GM21526 (cell line): Measurements from ENCODE around the gene RGS19.

Source experiments
- ATAC-seq: cut with Tn5 transposase; IDR thresholded peaks from one replicate; pipeline ENCODE4 v1.9.1; 2021; ENCODE audit warnings: moderate library complexity; ENCODE audit not compliant: unreplicated experiment, low FRiP score

RGS19 gene

GRCh38 chr20:64050261-64051032 is 28.9 kb downstream of the RGS19 start:
- ATAC-seq, result no peak

- no peak for ATAC-seq
Observed at GRCh38 chr20:64049878-64050260, 29.4 kb downstream of the RGS19 start.

GRCh38 chr20:64049060-64049877 is 30.0 kb downstream of the RGS19 start, which contains the start of gene SOX18:
Gene SOX18 (minus strand): TSS chr20:64049639. CDS start chr20:64049516, 123 bp downstream.
- ATAC-seq, result no peak

- ATAC-seq, result no peak
Observed at GRCh38 chr20:64048402-64049044, 30.8 kb downstream of the RGS19 start.

GRCh38 chr20:64047968-64048401 is 31.3 kb downstream of the RGS19 start:
- ATAC-seq, result no peak

GRCh38 chr20:64047046-64047389 is 32.3 kb downstream of the RGS19 start:
- ATAC-seq, result no peak

GRCh38 chr20:64045346-64046011 is 33.8 kb downstream of the RGS19 start:
- no peak for ATAC-seq

GRCh38 chr20:64044484-64045247 is 34.7 kb downstream of the RGS19 start:
- no peak for ATAC-seq

GRCh38 chr20:64043768-64044167 is 35.5 kb downstream of the RGS19 start:
- ATAC-seq, result no peak

GRCh38 chr20:64042054-64042781 is 37.1 kb downstream of the RGS19 start:
- ATAC-seq, result no peak

GRCh38 chr20:64041781-64042053 is 37.6 kb downstream of the RGS19 start:
- ATAC-seq, result no peak

- no peak for ATAC-seq
Observed at GRCh38 chr20:64041040-64041780, 38.1 kb downstream of the RGS19 start.

GRCh38 chr20:64040231-64041039 is 38.9 kb downstream of the RGS19 start:
- ATAC-seq, result no peak

- ATAC-seq, result no peak
Observed at GRCh38 chr20:64039293-64040160, 39.8 kb downstream of the RGS19 start.

- ATAC-seq, result peak; percentile 37
Observed at GRCh38 chr20:64038565-64039292, 40.6 kb downstream of the RGS19 start.

GRCh38 chr20:64038224-64038564 is 41.1 kb downstream of the RGS19 start:
- ATAC-seq, result peak; percentile 28
